Glomerular visceral epithelial cell (primary cell): ENCODE measurements around the gene AGTPBP1.

Source experiments
- DNase-seq: peaks from one replicate; pipeline ENCODE4 v3.0.0-alpha.2; 2016; ENCODE audit errors: extremely low spot score

Gene AGTPBP1

GRCh38 chr9:85543196-85543595 is 198.6 kb downstream of the AGTPBP1 start:
- DNase-seq: no peak

GRCh38 chr9:85541876-85542275 is 199.9 kb downstream of the AGTPBP1 start:
- no peak for DNase-seq

GRCh38 chr9:85536514-85536913 is 205.2 kb downstream of the AGTPBP1 start:
- DNase-seq: no peak

GRCh38 chr9:85536076-85536475 is 205.7 kb downstream of the AGTPBP1 start:
- DNase-seq: peak; percentile 6

- DNase-seq: no peak
These were observed 207.4 kb downstream of the AGTPBP1 start for GRCh38 chr9:85534340-85534739.

DNA sequence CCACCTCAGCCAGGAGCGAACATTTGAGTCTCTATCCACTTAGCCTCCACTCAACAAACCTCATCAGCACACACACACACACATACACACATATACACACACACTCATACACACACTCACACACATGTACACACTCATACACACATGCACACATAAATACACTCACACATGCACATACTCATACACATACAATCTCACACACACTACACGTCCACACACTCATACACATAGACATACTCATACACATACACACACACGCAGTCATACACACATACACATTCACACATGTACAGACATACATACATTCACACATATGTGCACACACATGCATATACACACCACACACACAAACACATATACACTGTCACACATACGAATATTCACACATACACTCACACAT is 208.2 kb downstream of the AGTPBP1 start:
- no peak for DNase-seq

DNA sequence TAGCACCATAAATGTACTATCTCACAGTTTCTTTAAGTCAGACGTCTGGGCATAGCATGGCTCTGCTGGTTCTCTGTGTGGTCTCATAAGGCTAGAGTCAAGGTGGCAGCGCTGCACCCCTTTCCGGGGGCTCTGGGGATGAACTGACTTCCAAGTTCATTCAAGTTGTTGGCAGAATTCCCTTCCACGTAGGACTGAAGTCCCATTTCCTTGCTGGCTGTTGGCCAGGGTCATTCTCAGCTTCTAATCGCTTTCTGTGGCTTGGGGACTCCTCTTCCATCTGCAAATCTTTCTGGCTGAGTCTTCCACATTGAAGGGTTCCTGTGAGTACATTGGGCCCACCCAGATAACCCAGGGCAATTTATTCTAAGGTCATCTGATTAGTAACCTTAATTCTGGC is 211.0 kb downstream of the AGTPBP1 start:
- DNase-seq: no peak

DNA sequence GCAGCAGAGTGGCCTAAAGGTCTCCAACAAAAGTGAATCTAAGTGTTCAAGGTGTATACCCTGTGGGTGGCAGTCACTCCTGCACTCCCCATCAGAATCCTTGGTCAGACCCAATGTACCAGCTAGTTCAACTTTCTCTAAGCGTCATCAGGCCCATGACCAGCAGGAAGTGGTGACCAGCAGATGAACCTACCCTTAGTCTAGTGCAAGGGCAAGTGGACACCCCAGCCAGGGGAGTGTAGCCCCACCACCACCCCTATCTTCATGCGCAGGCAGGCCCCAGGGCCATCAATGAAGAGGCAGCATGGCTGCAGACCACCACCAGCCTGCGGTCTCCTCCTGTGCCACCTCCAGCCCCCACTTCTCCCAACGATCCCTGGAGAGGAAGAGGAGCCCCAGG is 213.1 kb downstream of the AGTPBP1 start:
- no peak for DNase-seq

- DNase-seq: no peak
These were observed 213.6 kb downstream of the AGTPBP1 start for GRCh38 chr9:85528142-85528541.

- no peak for DNase-seq
These were observed 214.3 kb downstream of the AGTPBP1 start for GRCh38 chr9:85527331-85528020.

- DNase-seq: no peak
These were observed 217.2 kb downstream of the AGTPBP1 start for GRCh38 chr9:85524531-85524930.

DNA sequence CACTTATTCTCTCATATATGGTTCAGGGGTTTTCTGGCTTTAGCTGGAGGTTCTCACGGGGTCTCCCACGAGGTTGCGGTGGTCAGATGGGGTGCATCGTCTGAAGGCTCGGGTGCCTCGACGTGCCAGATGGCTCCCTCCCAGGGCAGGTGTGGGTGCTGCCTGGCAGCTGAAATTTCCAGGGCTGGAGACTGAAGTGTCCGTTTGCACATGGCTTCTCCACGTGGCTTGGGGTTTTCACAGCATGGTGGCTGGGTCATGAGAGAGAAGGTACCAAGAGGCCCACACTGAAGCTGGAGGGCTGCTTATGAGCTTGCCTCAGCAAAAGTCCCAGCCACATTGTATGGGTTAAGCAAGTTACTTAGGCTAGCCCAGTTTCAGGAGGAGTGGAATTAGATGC is 218.6 kb downstream of the AGTPBP1 start:
- DNase-seq: no peak

- peak; percentile 25 for DNase-seq
These were observed 219.2 kb downstream of the AGTPBP1 start for GRCh38 chr9:85522459-85523092.

GRCh38 chr9:85521371-85522197 is 220.2 kb downstream of the AGTPBP1 start:
- DNase-seq: no peak

GRCh38 chr9:85516976-85517637 is 224.6 kb downstream of the AGTPBP1 start:
- DNase-seq: no peak

- DNase-seq: no peak
These were observed 225.3 kb downstream of the AGTPBP1 start for GRCh38 chr9:85516455-85516854.

GRCh38 chr9:85515021-85515420 is 226.7 kb downstream of the AGTPBP1 start:
- no peak for DNase-seq

GRCh38 chr9:85514256-85514655 is 227.5 kb downstream of the AGTPBP1 start:
- DNase-seq: no peak

GRCh38 chr9:85511746-85512145 is 230.0 kb downstream of the AGTPBP1 start:
- no peak for DNase-seq

GRCh38 chr9:85510830-85511504 is 230.8 kb downstream of the AGTPBP1 start:
- DNase-seq: no peak

DNA sequence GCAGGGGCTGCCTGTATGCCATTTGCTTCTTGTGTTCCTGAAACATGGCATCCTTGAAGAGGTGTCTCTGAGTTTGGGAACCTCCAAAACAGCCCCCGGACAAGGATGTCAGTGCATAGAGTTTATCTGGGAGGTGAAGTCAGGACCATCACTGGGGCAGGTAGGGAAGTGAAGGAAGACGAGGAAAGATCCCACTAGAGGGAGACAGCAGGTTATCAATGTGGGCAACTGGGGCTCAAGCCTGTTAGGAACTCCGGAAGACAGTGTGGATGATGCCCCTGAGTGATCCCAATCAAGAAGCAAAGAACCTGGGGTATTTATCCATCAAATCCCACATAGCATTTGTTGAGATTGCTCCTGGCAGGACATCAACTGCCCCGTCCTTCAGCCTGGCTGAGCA is 233.1 kb downstream of the AGTPBP1 start:
- no peak for DNase-seq

- no peak for DNase-seq
These were observed 236.1 kb downstream of the AGTPBP1 start for GRCh38 chr9:85505612-85506011.
